ENCODE measurements around the gene CSGALNACT2.

CSGALNACT2 gene

GRCh38 chr10:43117031-43117776 lies 21.0 kb upstream of the CSGALNACT2 start:
- peaks cover 22% of the 10 kb centered on the region for H3K4me1 Mint-ChIP-seq
- H3K27ac Mint-ChIP-seq, result no peak overlapping the region
- no peak overlapping the region for H3K4me3 Mint-ChIP-seq
- no peaks in the 10 kb centered on the region for H3K9me3 Mint-ChIP-seq
- no peaks in the 10 kb centered on the region for H3K27me3 Mint-ChIP-seq
- no peaks in the 10 kb centered on the region for H3K36me3 Mint-ChIP-seq
- no peak for ATAC-seq

DNA sequence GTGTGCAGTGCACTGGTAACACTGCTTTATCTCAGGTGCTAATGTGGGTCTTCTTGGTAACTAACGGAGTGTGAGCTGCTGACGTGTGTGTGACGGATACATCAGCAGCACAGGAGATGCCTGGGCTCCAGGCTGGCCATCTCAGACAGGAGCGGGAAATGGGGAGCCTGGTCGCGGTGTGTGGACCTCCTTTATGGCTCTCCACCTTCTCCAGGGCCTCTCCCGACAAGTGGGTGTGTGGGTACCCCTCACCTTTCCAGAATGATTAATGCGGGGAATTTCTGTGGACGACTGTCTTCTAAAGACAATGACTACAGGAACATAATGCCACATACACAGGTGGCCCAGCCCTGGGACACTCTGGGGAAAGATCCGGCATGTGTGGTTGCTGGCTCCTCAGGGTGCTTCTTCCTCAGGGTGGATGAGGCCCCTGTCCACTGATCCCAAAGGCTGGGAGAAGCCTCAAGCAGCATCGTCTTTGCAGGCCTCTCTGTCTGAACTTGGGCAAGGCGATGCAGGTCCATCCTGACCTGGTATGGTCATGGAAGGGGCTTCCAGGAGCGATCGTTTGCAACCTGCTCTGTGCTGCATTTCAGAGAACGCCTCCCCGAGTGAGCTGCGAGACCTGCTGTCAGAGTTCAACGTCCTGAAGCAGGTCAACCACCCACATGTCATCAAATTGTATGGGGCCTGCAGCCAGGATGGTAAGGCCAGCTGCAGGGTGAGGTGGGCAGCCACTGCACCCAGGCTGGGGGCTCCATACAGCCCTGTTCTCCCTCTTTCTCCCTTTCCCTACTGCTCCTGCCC lies 20.3 kb upstream of the CSGALNACT2 start:
- ATAC-seq, result no peak
- peaks cover 23% of the 10 kb centered on the region for H3K4me1 Mint-ChIP-seq
- H3K27me3 Mint-ChIP-seq, result no peaks in the 10 kb centered on the region
- no peaks in the 10 kb centered on the region for H3K9me3 Mint-ChIP-seq
- no peak overlapping the region for H3K27ac Mint-ChIP-seq
- no peak overlapping the region for H3K4me3 Mint-ChIP-seq
- no peaks in the 10 kb centered on the region for H3K36me3 Mint-ChIP-seq

- no peak overlapping the region for H3K27ac Mint-ChIP-seq
- H3K36me3 Mint-ChIP-seq, result no peaks in the 10 kb centered on the region
- H3K4me3 Mint-ChIP-seq, result no peak overlapping the region
- peaks cover 25% of the 10 kb centered on the region for H3K4me1 Mint-ChIP-seq
- no peaks in the 10 kb centered on the region for H3K9me3 Mint-ChIP-seq
- no peak for ATAC-seq
- H3K27me3 Mint-ChIP-seq, result no peaks in the 10 kb centered on the region
Measured at GRCh38 chr10:43118631-43119415, 19.4 kb upstream of the CSGALNACT2 start.

DNA sequence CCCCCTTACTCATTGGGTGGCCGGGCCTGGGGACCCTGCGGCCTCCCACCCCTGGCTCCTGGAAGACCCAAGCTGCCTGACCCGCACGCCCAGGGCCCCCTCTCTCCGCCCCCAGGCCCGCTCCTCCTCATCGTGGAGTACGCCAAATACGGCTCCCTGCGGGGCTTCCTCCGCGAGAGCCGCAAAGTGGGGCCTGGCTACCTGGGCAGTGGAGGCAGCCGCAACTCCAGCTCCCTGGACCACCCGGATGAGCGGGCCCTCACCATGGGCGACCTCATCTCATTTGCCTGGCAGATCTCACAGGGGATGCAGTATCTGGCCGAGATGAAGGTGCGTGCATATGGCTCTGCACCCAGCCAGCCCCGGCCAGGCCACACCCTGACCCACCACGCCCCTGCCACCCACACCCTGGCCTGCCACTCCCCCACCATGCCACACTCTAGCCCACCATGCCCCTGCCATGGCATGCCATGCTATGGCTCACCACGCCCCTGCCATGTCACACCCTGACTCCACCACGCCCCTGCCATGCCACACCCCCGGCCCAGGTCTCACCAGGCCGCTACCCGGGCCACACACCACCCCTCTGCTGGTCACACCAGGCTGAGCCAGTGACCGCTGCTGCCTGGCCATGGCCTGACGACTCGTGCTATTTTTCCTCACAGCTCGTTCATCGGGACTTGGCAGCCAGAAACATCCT lies 18.7 kb upstream of the CSGALNACT2 start:
- no peaks in the 10 kb centered on the region for H3K9me3 Mint-ChIP-seq
- H3K4me1 Mint-ChIP-seq, result peaks cover 30% of the 10 kb centered on the region
- ATAC-seq, result no peak
- no peaks in the 10 kb centered on the region for H3K27me3 Mint-ChIP-seq
- no peaks in the 10 kb centered on the region for H3K36me3 Mint-ChIP-seq
- no peak overlapping the region for H3K27ac Mint-ChIP-seq
- no peak overlapping the region for H3K4me3 Mint-ChIP-seq

- Mint-ChIP-seq H3K4me3 (no peak overlapping the region), H3K36me3 (no peaks in the 10 kb centered on the region), H3K9me3 (no peaks in the 10 kb centered on the region), H3K27ac (peak overlapping the region; percentile 67), H3K27me3 (no peaks in the 10 kb centered on the region), H3K4me1 (peaks cover 37% of the 10 kb centered on the region)
- ATAC-seq, result no peak
Measured at GRCh38 chr10:43120116-43120928, 17.9 kb upstream of the CSGALNACT2 start.

- Mint-ChIP-seq H3K27ac (peak overlapping the region; percentile 67), H3K27me3 (no peaks in the 10 kb centered on the region), H3K9me3 (no peaks in the 10 kb centered on the region), H3K4me1 (peaks cover 39% of the 10 kb centered on the region), H3K4me3 (no peak overlapping the region), H3K36me3 (no peaks in the 10 kb centered on the region)
- peak; percentile 92 for ATAC-seq
Measured at GRCh38 chr10:43120929-43121314, 17.3 kb upstream of the CSGALNACT2 start.

DNA sequence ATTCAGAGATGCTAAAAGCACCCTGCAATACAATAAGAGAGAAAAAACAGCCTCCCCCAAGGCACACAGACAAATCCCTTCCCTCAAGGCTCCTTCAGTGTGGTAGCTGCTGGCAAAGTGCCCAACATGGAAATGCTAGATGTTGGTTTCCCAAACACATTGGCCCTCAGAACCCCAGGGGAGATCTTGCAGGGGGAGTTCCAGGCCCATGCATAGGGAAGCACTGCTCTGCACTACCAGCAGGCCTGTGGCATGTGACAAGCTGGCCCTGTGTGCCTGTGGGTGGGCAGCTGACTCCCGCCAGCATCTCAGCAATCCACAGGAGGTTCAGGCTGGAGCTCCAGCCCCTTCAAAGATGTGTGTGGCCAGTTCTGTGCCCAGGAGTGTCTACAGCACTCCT lies 16.8 kb upstream of the CSGALNACT2 start:
- no peak for ATAC-seq
- no peaks in the 10 kb centered on the region for H3K36me3 Mint-ChIP-seq
- H3K4me3 Mint-ChIP-seq, result no peak overlapping the region
- H3K9me3 Mint-ChIP-seq, result no peaks in the 10 kb centered on the region
- H3K27ac Mint-ChIP-seq, result peak overlapping the region; percentile 67
- peaks cover 44% of the 10 kb centered on the region for H3K4me1 Mint-ChIP-seq
- no peaks in the 10 kb centered on the region for H3K27me3 Mint-ChIP-seq

- H3K36me3 Mint-ChIP-seq, result no peaks in the 10 kb centered on the region
- peak overlapping the region; percentile 67 for H3K27ac Mint-ChIP-seq
- H3K27me3 Mint-ChIP-seq, result no peaks in the 10 kb centered on the region
- no peak for ATAC-seq
- H3K9me3 Mint-ChIP-seq, result no peaks in the 10 kb centered on the region
- no peak overlapping the region for H3K4me3 Mint-ChIP-seq
- H3K4me1 Mint-ChIP-seq, result peaks cover 51% of the 10 kb centered on the region
Measured at GRCh38 chr10:43122096-43122495, 16.1 kb upstream of the CSGALNACT2 start.

- H3K27me3 Mint-ChIP-seq, result no peaks in the 10 kb centered on the region
- H3K27ac Mint-ChIP-seq, result peak overlapping the region; percentile 67
- no peak for ATAC-seq
- no peaks in the 10 kb centered on the region for H3K9me3 Mint-ChIP-seq
- H3K4me1 Mint-ChIP-seq, result peaks cover 52% of the 10 kb centered on the region
- no peaks in the 10 kb centered on the region for H3K36me3 Mint-ChIP-seq
- no peak overlapping the region for H3K4me3 Mint-ChIP-seq
Measured at GRCh38 chr10:43122826-43123225, 15.4 kb upstream of the CSGALNACT2 start.

DNA sequence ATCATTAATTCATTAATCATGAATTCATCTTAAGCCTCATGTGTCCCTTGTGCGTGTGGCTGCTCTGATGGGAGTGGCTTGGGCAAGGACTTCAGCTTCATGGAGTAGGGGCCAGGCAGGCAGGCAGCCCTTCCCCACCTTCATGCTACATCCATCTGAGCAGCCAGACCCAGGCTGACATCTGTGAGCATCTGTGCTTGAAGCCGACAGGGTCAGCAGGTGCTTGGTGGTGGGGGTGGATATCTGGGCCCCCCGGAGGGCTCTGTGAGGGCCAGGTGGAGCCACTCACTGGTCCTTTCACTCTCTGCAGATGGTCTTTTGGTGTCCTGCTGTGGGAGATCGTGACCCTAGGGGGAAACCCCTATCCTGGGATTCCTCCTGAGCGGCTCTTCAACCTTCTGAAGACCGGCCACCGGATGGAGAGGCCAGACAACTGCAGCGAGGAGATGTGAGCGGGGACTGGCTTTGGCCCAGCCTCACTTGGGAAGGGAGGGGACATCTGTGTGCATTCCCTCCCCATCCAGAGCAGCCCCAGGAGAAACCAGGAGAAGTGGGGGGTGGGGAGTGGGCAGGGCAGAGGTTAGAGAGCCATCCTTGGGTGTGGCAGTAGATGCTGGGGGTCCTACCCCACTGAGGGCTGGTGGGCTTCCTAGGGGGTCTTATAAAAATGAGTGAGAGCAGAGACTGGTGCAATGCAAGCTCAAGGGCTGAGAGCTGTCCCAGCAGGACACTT lies 14.7 kb upstream of the CSGALNACT2 start:
- Mint-ChIP-seq H3K4me3 (no peak overlapping the region), H3K36me3 (no peaks in the 10 kb centered on the region), H3K9me3 (no peaks in the 10 kb centered on the region), H3K27me3 (no peaks in the 10 kb centered on the region), H3K4me1 (peaks cover 52% of the 10 kb centered on the region), H3K27ac (peak overlapping the region; percentile 54)
- ATAC-seq, result no peak

- H3K9me3 Mint-ChIP-seq, result no peaks in the 10 kb centered on the region
- peak overlapping the region; percentile 54 for H3K27ac Mint-ChIP-seq
- no peak overlapping the region for H3K4me3 Mint-ChIP-seq
- no peaks in the 10 kb centered on the region for H3K36me3 Mint-ChIP-seq
- no peaks in the 10 kb centered on the region for H3K27me3 Mint-ChIP-seq
- H3K4me1 Mint-ChIP-seq, result peaks cover 56% of the 10 kb centered on the region
- no peak for ATAC-seq
Measured at GRCh38 chr10:43124094-43124521, 14.1 kb upstream of the CSGALNACT2 start.

- Mint-ChIP-seq H3K27ac (peak overlapping the region; percentile 54), H3K27me3 (no peaks in the 10 kb centered on the region), H3K9me3 (no peaks in the 10 kb centered on the region), H3K4me1 (peaks cover 61% of the 10 kb centered on the region), H3K4me3 (no peak overlapping the region), H3K36me3 (no peaks in the 10 kb centered on the region)
- ATAC-seq, result no peak
Measured at GRCh38 chr10:43124574-43125273, 13.5 kb upstream of the CSGALNACT2 start.

- no peaks in the 10 kb centered on the region for H3K36me3 Mint-ChIP-seq
- H3K4me3 Mint-ChIP-seq, result no peak overlapping the region
- no peak for ATAC-seq
- peaks cover 57% of the 10 kb centered on the region for H3K4me1 Mint-ChIP-seq
- H3K9me3 Mint-ChIP-seq, result no peaks in the 10 kb centered on the region
- no peaks in the 10 kb centered on the region for H3K27me3 Mint-ChIP-seq
- peak overlapping the region; percentile 54 for H3K27ac Mint-ChIP-seq
Measured at GRCh38 chr10:43125274-43125845, 12.9 kb upstream of the CSGALNACT2 start.

All from stimulated activated memory B cell treated with anti-CD40 and anti-IgM and Interleukin-4, amounts not matched to agents 10 μg/mL and 1 μg/mL and 100 μg/mL, for 72 hours (primary cell).